HCT116 (cell line): Measurements from ENCODE around the gene CHP2. TPM values are rescaled to one million over a fixed set of nuclear protein-coding genes. Genes with fewer than 3 reads are reported as not detected.

ENCODE experiments used
- ATAC-seq: fragments of 200-7000 bp; cut with Tn5 transposase; 2 replicates; pipeline ENCODE4 v1.9.1; 2020; ENCODE audit warnings: mild to moderate bottlenecking, moderate library complexity
- BruUV-seq: library from RNA; stranded (reverse); fragments of 400-500 nt; replicated peaks from 2 replicates; lab custom pipeline; 2021; lab: Mats Ljungman, UMichigan
- CTCF ChIA-PET: fragments of 300-600 bp; sonication (Branson Sonifier 250); formaldehyde crosslinking; loops from one replicate; lab custom pipeline; 2021; ENCODE audit warnings: antibody characterized with exemption; lab: Charles Lee
- POLR2A ChIA-PET: fragments of 300-600, 350-600 bp; sonication (Branson Sonifier 250); formaldehyde crosslinking; loops from one replicate; lab custom pipeline; 2021; ENCODE audit warnings: antibody characterized with exemption; lab: Charles Lee
- RAD21 ChIA-PET, 2 experiments: fragments of 300-600 bp; sonication (Branson Sonifier 250); formaldehyde crosslinking; loops; one replicate each; lab custom pipeline; 2023; ENCODE audit warnings: low total read pairs in 2 of 2; ENCODE audit not compliant: uncharacterized antibody in 2 of 2, unreplicated experiment in 2 of 2, low non-redundant PET in 1 of 2; lab: Charles Lee
- DNase-seq: peaks from one replicate; pipeline ENCODE4 v3.0.0-alpha.2; 2010; ENCODE audit warnings: low read depth, low spot score
- H2AFZ ChIP-seq: fragments of 200-600 bp; shearing (Covaris generic), sonication (generic); 2 replicates; pipeline ENCODE4 v1.6.1; 2017; ENCODE audit warnings: low read depth, mixed run types, mixed read lengths, antibody characterized with exemption, low read length; ENCODE audit not compliant: poor library complexity, severe bottlenecking
- H3K27ac ChIP-seq: 2 replicates; pipeline ENCODE4 v1.5.1; 2012; ENCODE audit warnings: low read depth, low read length
- H3K27me3 ChIP-seq: fragments of 200-600 bp; sonication (generic); 2 replicates; pipeline ENCODE4 v1.6.1; 2016; ENCODE audit warnings: mixed run types, low read length, mixed read lengths; ENCODE audit not compliant: insufficient read depth
- H3K36me3 ChIP-seq, 2 experiments: fragments of 200-500 bp in 1 of 2; fragments of 200-600 bp in 1 of 2; sonication (Bioruptor generic) in 1 of 2; sonication (generic) in 1 of 2; 2 replicates each; pipeline versions ENCODE4 v1.5.1 to v1.6.1; 2014 to 2016; ENCODE audit warnings: low read length in 2 of 2, inconsistent platforms in 1 of 2, mixed read lengths in 1 of 2, mixed run types in 1 of 2; ENCODE audit not compliant: insufficient read depth in 2 of 2, control insufficient read depth in 1 of 2
- H3K4me1 ChIP-seq, 2 experiments: fragments of 200-600 bp in 1 of 2; sonication (generic) in 1 of 2; 2 replicates each; pipeline versions ENCODE4 v1.5.1 to v1.6.1; 2012 to 2017; ENCODE audit warnings: low read length in 2 of 2, inconsistent platforms in 1 of 2, mild to moderate bottlenecking in 1 of 2, mixed read lengths in 1 of 2, mixed run types in 1 of 2, moderate library complexity in 1 of 2; ENCODE audit not compliant: insufficient read depth in 2 of 2, control insufficient read depth in 1 of 2
- H3K4me2 ChIP-seq: fragments of 200-600 bp; sonication (generic); 2 replicates; pipeline ENCODE4 v1.6.1; 2017; ENCODE audit warnings: mixed run types, low read length, mixed read lengths
- H3K4me3 ChIP-seq, 2 experiments: fragments of 200-600 bp in 1 of 2; sonication (generic) in 1 of 2; replicated peaks in 1 of 2; 2 replicates each; pipeline ENCODE4 v1.5.1; 2011 to 2016; ENCODE audit warnings: low read length in 2 of 2, control low read depth in 1 of 2, low read depth in 1 of 2, mild to moderate bottlenecking in 1 of 2, mixed read lengths in 1 of 2, mixed run types in 1 of 2
- H3K79me2 ChIP-seq: fragments of 200-600 bp; sonication (generic); 2 replicates; pipeline ENCODE4 v1.6.1; 2017; ENCODE audit warnings: mild to moderate bottlenecking, mixed run types, low read length, moderate library complexity, mixed read lengths; ENCODE audit not compliant: insufficient read depth
- H3K9ac ChIP-seq: fragments of 200-600 bp; sonication (generic); 2 replicates; pipeline ENCODE4 v1.6.1; 2016; ENCODE audit warnings: low read length, mixed read lengths
- H3K9me2 ChIP-seq: fragments of 200-600 bp; sonication (generic), shearing (Covaris generic); 2 replicates; pipeline ENCODE4 v1.6.1; 2017; ENCODE audit warnings: mixed run types, mild to moderate bottlenecking, moderate library complexity; ENCODE audit not compliant: insufficient read depth
- H3K9me3 ChIP-seq, 2 experiments: fragments of 200-500 bp in 1 of 2; fragments of 200-600 bp in 1 of 2; sonication (Bioruptor generic) in 1 of 2; sonication (generic) in 1 of 2; 2 replicates each; pipeline ENCODE4 v1.6.1; 2014 to 2017; ENCODE audit warnings: low read length in 2 of 2, mixed read lengths in 2 of 2, inconsistent platforms in 1 of 2, low read depth in 1 of 2, mild to moderate bottlenecking in 1 of 2, mixed run types in 1 of 2, moderate library complexity in 1 of 2; ENCODE audit not compliant: control insufficient read depth in 1 of 2, insufficient read depth in 1 of 2
- H4K20me1 ChIP-seq: fragments of 200-600 bp; sonication (generic), shearing (Covaris generic); 2 replicates; pipeline ENCODE4 v1.6.1; 2017; ENCODE audit warnings: mixed run types, mild to moderate bottlenecking, moderate library complexity; ENCODE audit not compliant: insufficient read depth
- ATF3 ChIP-seq: IDR thresholded peaks from 2 replicates; pipeline ENCODE4 v1.6.1; 2012
- ELF1 ChIP-seq: IDR thresholded peaks from 2 replicates; pipeline ENCODE4 v1.6.1; 2012; ENCODE audit warnings: low read depth, borderline replicate concordance
- EZH2 ChIP-seq: fragments of 200-600 bp; sonication (generic); IDR thresholded peaks from 2 replicates; pipeline ENCODE4 v1.6.1; 2017; ENCODE audit warnings: antibody characterized with exemption, mixed run types
- FOSL1 ChIP-seq: IDR thresholded peaks from 2 replicates; pipeline ENCODE4 v1.6.1; 2012; ENCODE audit warnings: low read depth
- MAX ChIP-seq: IDR thresholded peaks from 2 replicates; pipeline ENCODE4 v1.6.1; 2012
- POLR2AphosphoS5 ChIP-seq: IDR thresholded peaks from 2 replicates; pipeline ENCODE4 v1.6.1; 2011; ENCODE audit warnings: mild to moderate bottlenecking, low read depth, low read length, moderate library complexity
- RAD21 ChIP-seq: IDR thresholded peaks from 2 replicates; pipeline ENCODE4 v1.6.1; 2012; ENCODE audit warnings: low read depth, mild to moderate bottlenecking
- REST ChIP-seq: IDR thresholded peaks from 2 replicates; pipeline ENCODE4 v1.6.1; 2012; ENCODE audit warnings: low read depth
- SIN3A ChIP-seq: IDR thresholded peaks from 2 replicates; pipeline ENCODE4 v1.6.1; 2012; ENCODE audit warnings: low read depth
- SRF ChIP-seq: IDR thresholded peaks from 2 replicates; pipeline ENCODE4 v1.6.1; 2012; ENCODE audit warnings: low read depth
- ZBTB33 ChIP-seq: IDR thresholded peaks from 2 replicates; pipeline ENCODE4 v1.6.1; 2011; ENCODE audit warnings: mild to moderate bottlenecking, low read length, moderate library complexity; ENCODE audit not compliant: insufficient replicate concordance; ENCODE audit errors: extremely low read depth
- ZFX ChIP-seq: fragments of 450-650 bp; IDR thresholded peaks from 2 replicates; pipeline ENCODE4 v1.6.1; 2017
- intact Hi-C: fragments of 100-400 bp; cut with micrococcal nuclease; formaldehyde crosslinking; loops from 2 replicates; pipeline ENCODE4 v1.10.0; 2022
- total RNA-seq: library from RNA; stranded (reverse); gene quantifications from one replicate; pipeline ENCODE4 v1.2.1, GENCODE V29; 2021; ENCODE audit not compliant: unreplicated experiment

CHP2 gene
- total RNA-seq, 1 experiment from 2014 or later, result not detected

- TF ChIP-seq REST, result no peak
- TF ChIP-seq ZBTB33, result no peak
- TF ChIP-seq SIN3A, result no peak
- TF ChIP-seq ELF1, result no peak
- peak; percentile 58 for TF ChIP-seq RAD21
- TF ChIP-seq ATF3, result no peak
These were observed 48.8 kb downstream of the CHP2 start (continued) for GRCh38 chr16:23803591-23804123.

GRCh38 chr16:23807028-23807427, 52.2 kb downstream of the CHP2 start:
- Histone ChIP-seq H3K27me3 (peaks cover 20% of the 10 kb centered on the region; the same call in 1 of the 2 replicates), H3K36me3 (no peaks in the 10 kb centered on the region), H3K27ac (no peak overlapping the region), H4K20me1 (no peaks in the 10 kb centered on the region), H3K4me1 (peaks cover 0 to 9% of the 10 kb centered on the region in 2 experiments; a peak in 2 of 4 replicates), H3K9me3 (no peaks in the 10 kb centered on the region), H3K79me2 (no peaks in the 10 kb centered on the region), H3K9me2 (no peaks in the 10 kb centered on the region), H3K9ac (no peak overlapping the region), H3K4me2 (no peak overlapping the region), H3K4me3 (no peak overlapping the region), H2AFZ (no peak overlapping the region)
- intact Hi-C loops, result no loop called here
- no peak for ATAC-seq
- no peak for DNase-seq
- ChIA-PET POLR2A (no interaction called here), RAD21 (no interaction called here), CTCF (interaction anchor here (1.6 kb wide), 1 partner anchor 203 kb away, joined by 4 read pairs; no protein-coding TSS in a partner anchor)
- TF ChIP-seq POLR2AphosphoS5, result no peak
- TF ChIP-seq EZH2, result no peak
- no peak for TF ChIP-seq RAD21
- no peak for TF ChIP-seq REST
- TF ChIP-seq ZFX, result no peak
- no peak for TF ChIP-seq SRF
- no peak for TF ChIP-seq FOSL1
- no peak for TF ChIP-seq ELF1
- TF ChIP-seq MAX, result no peak
- no TSS peak for BruUV-seq
